Nephron progenitor cell (in vitro differentiated cells): ENCODE data around the gene BDKRB1.

Source experiments
- DNase-seq: peaks from one replicate; pipeline ENCODE4 v3.0.0; 2021
- H3K27ac Mint-ChIP-seq: 2 replicates; pipeline ENCODE4 v1.8.0; 2021; ENCODE audit warnings: mild to moderate bottlenecking, moderate library complexity, mixed read lengths
- H3K27me3 Mint-ChIP-seq: 2 replicates; pipeline ENCODE4 v1.8.0; 2021; ENCODE audit warnings: mild to moderate bottlenecking, low read depth, mixed read lengths; ENCODE audit not compliant: poor library complexity
- H3K36me3 Mint-ChIP-seq: 2 replicates; pipeline ENCODE4 v1.8.0; 2021; ENCODE audit warnings: low read depth, mixed read lengths
- H3K4me1 Mint-ChIP-seq: 2 replicates; pipeline ENCODE4 v1.8.0; 2021; ENCODE audit warnings: mixed read lengths
- H3K4me3 Mint-ChIP-seq: 2 replicates; pipeline ENCODE4 v1.8.0; 2021; ENCODE audit warnings: mild to moderate bottlenecking, moderate library complexity, mixed read lengths
- H3K9me3 Mint-ChIP-seq: 2 replicates; pipeline ENCODE4 v1.8.0; 2021; ENCODE audit warnings: mild to moderate bottlenecking, moderate library complexity, mixed read lengths
- CTCF ChIP-seq: fragments of 200-600 bp; sonication (generic); IDR thresholded peaks from 2 replicates; pipeline ENCODE4 v1.5.0; 2021; ENCODE audit warnings: antibody characterized with exemption

BDKRB1 gene

DNA sequence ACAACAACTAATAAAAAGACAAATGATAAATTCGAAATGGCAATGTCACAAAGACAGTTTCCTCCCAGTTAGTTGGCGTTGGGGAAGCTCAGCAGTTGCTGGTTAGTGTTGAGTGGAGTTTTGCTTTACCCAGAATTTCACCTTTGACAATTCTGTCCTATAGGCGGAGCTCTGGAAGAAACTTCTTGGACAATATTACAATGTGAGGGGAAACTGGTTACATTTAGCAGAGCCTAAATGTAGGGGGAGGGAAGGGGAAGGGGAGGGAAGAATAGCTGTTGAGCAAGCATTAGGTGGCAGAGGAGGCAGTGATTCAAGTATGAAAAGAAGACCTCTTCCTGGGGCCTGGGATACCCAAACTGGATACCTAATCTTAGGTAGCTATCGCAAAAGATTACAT lies 51.4 kb downstream of the BDKRB1 start:
- Mint-ChIP-seq H3K9me3 (no peaks in the 10 kb centered on the region), H3K27me3 (peaks cover 4% of the 10 kb centered on the region), H3K4me3 (no peak overlapping the region), H3K4me1 (no peaks in the 10 kb centered on the region), H3K27ac (no peak overlapping the region), H3K36me3 (peaks cover 34% of the 10 kb centered on the region)
- DNase-seq: no peak
- no peak for TF ChIP-seq CTCF

DNA sequence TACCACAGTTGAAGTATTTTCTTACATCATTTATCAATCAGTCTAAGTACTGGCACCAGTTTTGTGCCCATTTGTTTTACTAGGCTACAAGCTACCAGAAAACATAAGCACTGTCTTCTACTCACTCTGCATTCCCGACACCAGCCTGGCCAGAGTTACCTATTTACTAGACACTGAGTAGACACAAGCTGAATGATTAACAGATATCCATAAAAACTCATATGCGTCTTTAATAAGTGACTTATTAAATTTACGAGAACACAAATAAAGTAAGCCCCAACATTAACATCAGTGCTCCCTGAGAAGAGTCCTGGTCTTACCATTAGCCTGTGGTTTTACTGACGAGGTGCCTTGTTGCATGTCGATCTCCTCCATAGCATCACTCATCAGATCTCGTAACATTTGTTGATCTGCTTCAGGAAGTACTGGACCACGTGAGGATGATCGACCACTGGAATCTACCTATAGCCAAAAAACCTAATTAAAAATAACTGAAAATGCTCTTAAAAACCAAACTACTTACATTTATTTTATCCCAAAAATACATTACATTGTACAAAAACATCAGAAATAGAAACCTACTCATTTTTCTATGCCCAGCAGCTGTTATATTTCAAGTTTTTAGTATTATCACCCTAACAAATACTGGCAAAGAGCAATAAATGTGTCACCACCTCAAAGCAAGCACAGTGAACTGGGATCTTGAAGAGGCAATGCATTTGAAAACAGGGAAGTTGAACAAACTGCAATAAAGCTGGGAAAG lies 53.3 kb downstream of the BDKRB1 start:
- Mint-ChIP-seq H3K4me3 (no peak overlapping the region), H3K9me3 (no peaks in the 10 kb centered on the region), H3K36me3 (peaks cover 41% of the 10 kb centered on the region), H3K27me3 (peaks cover 3% of the 10 kb centered on the region), H3K4me1 (no peaks in the 10 kb centered on the region), H3K27ac (no peak overlapping the region)
- TF ChIP-seq CTCF: no peak
- no peak for DNase-seq

- no peak overlapping the region for H3K27ac Mint-ChIP-seq
- H3K4me3 Mint-ChIP-seq: no peak overlapping the region
- no peaks in the 10 kb centered on the region for H3K27me3 Mint-ChIP-seq
- no peak for TF ChIP-seq CTCF
- DNase-seq: no peak
- H3K4me1 Mint-ChIP-seq: no peaks in the 10 kb centered on the region
- H3K9me3 Mint-ChIP-seq: no peaks in the 10 kb centered on the region
- peaks cover 41% of the 10 kb centered on the region for H3K36me3 Mint-ChIP-seq
Observed at GRCh38 chr14:96309896-96310330, 53.9 kb downstream of the BDKRB1 start.

GRCh38 chr14:96310906-96311305 lies 54.9 kb downstream of the BDKRB1 start:
- no peak overlapping the region for H3K4me3 Mint-ChIP-seq
- no peaks in the 10 kb centered on the region for H3K27me3 Mint-ChIP-seq

More at GRCh38 chr14:96310906-96311305, 54.9 kb downstream of the BDKRB1 start:
- no peaks in the 10 kb centered on the region for H3K4me1 Mint-ChIP-seq
- H3K27ac Mint-ChIP-seq: no peak overlapping the region
- TF ChIP-seq CTCF: no peak
- no peak for DNase-seq
- H3K9me3 Mint-ChIP-seq: no peaks in the 10 kb centered on the region
- H3K36me3 Mint-ChIP-seq: peaks cover 49% of the 10 kb centered on the region
